Naive B cell (primary cell): ENCODE measurements around the gene KLK14. TPM values are rescaled to one million over a fixed set of nuclear protein-coding genes. Genes with fewer than 3 reads are reported as not detected.

Experiments used
- ATAC-seq, 2 donors: fragments of 150-1000 bp; cut with Tn5 transposase; 2 replicates each; pipeline ENCODE4 v1.10.0; 2021; ENCODE audit warnings: low read depth in 2 of 2, mild to moderate bottlenecking in 2 of 2, moderate library complexity in 2 of 2
- DNase-seq: peaks from one replicate; pipeline ENCODE4 v3.0.0; 2022
- H3K27ac Mint-ChIP-seq, 6 donors: one replicate each; pipeline ENCODE4 v1.8.0; 2020 to 2022; ENCODE audit warnings: mild to moderate bottlenecking in 6 of 6, mixed read lengths in 6 of 6, moderate library complexity in 5 of 6, inconsistent platforms in 2 of 6
- H3K27me3 Mint-ChIP-seq, 3 donors: one replicate each; pipeline ENCODE4 v1.8.0; 2021 to 2022; ENCODE audit warnings: mixed read lengths in 3 of 3, mild to moderate bottlenecking in 1 of 3
- H3K36me3 Mint-ChIP-seq, 2 donors: one replicate each; pipeline ENCODE4 v1.8.0; 2020 to 2022; ENCODE audit warnings: mixed read lengths in 2 of 2, inconsistent platforms in 1 of 2, mild to moderate bottlenecking in 1 of 2
- H3K4me1 Mint-ChIP-seq, 3 donors: one replicate each; pipeline ENCODE4 v1.8.0; 2020 to 2022; ENCODE audit warnings: mixed read lengths in 3 of 3, inconsistent platforms in 1 of 3, mild to moderate bottlenecking in 1 of 3, moderate library complexity in 1 of 3
- H3K4me3 Mint-ChIP-seq, 8 donors: one replicate each; pipeline ENCODE4 v1.8.0; 2020 to 2022; ENCODE audit warnings: mild to moderate bottlenecking in 8 of 8, mixed read lengths in 8 of 8, moderate library complexity in 8 of 8, inconsistent platforms in 2 of 8
- H3K9me3 Mint-ChIP-seq, 7 donors: one replicate each; pipeline ENCODE4 v1.8.0; 2020 to 2022; ENCODE audit warnings: mixed read lengths in 7 of 7, mild to moderate bottlenecking in 5 of 7, inconsistent platforms in 2 of 7, moderate library complexity in 1 of 7
- polyA plus RNA-seq, 6 donors: library from polyadenylated mRNA; unstranded; fragments of 300-500 nt; fragmentation: Illumina TruSeq; gene quantifications; one replicate each; pipeline ENCODE4 v1.2.3, GENCODE V29; 2021; ENCODE audit warnings: low read depth in 6 of 6

Gene KLK14
- polyA plus RNA-seq, 6 donors from 2014 or later, result 0.49 TPM; not detected in 5

DNA sequence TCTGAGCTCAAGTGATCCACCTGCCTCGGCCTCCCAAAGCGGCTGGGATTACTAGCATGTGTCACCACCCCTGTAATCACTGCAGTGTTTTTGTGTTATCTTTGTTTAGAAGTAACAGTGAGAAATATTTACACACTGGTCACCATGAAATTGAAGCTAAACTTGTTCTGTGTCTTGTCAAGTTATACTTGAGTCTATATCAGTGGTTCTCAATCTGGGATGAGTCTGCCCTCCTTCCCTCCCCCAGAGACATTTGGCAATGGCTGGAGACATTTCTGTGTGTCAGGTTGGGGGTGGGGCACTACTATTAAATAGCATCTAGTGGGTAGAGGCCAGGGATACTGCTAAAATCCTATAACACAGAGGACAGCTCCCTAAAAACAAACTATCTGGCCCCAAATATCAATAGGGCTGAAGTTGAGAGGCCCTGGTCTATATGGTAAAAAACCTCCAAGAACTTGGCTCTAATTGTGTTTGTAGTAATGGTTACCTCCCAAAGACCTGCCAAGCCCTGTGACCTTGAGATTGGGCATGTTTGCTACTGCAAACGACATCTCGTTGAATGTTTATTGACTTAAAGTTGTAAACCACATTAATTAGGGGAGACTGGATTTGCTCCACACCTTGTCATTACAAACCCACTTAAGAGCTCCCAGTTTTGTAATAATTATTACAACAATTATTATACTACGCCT lies 18.6 kb upstream of the KLK14 start:
- Mint-ChIP-seq H3K9me3 (no peaks in the 10 kb centered on the region), H3K27me3 (no peaks in the 10 kb centered on the region), H3K4me3 (no peak overlapping the region), H3K4me1 (peaks cover 27 to 50% (median 33%) of the 10 kb centered on the region in 3 donors), H3K27ac (no peak overlapping the region), H3K36me3 (peaks cover 14 to 22% of the 10 kb centered on the region in 2 donors)
- no peak for DNase-seq
- no peak for ATAC-seq

GRCh38 chr19:51100601-51101000 lies 17.9 kb upstream of the KLK14 start:
- H3K27me3 Mint-ChIP-seq, result no peaks in the 10 kb centered on the region
- DNase-seq, result no peak
- no peak overlapping the region for H3K4me3 Mint-ChIP-seq
- peaks cover 14 to 22% of the 10 kb centered on the region in 2 donors for H3K36me3 Mint-ChIP-seq
- H3K4me1 Mint-ChIP-seq, result peaks cover 20 to 43% (median 26%) of the 10 kb centered on the region in 3 donors
- H3K9me3 Mint-ChIP-seq, result no peaks in the 10 kb centered on the region
- ATAC-seq, result no peak
- peak overlapping the region in 1 of 6 donors; percentile 69 for H3K27ac Mint-ChIP-seq

DNA sequence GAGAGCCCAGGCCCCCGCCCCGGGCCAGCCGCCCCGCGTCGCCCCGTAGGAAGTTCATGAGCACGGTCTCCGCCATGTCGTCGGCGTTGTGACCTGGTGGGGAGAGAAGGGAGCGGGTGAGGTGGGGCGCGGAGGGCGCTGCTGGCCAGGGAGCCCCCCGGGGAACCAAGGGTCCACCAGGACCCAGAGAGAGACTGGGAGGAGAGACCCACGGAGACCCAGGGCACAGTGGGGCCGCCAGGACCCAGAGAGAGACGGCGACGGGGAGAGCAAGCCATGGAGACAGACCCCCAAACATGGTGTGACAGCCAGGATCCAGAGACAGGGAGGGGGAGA lies 16.3 kb upstream of the KLK14 start:
- H3K27me3 Mint-ChIP-seq, result no peaks in the 10 kb centered on the region
- no peak overlapping the region for H3K27ac Mint-ChIP-seq
- H3K36me3 Mint-ChIP-seq, result peaks cover 10 to 22% of the 10 kb centered on the region in 2 donors
- H3K9me3 Mint-ChIP-seq, result no peaks in the 10 kb centered on the region
- DNase-seq, result no peak
- H3K4me3 Mint-ChIP-seq, result peak overlapping the region in 2 of 8 donors; percentile 12 to 29
- peaks cover 15 to 32% (median 21%) of the 10 kb centered on the region in 3 donors for H3K4me1 Mint-ChIP-seq
- ATAC-seq, result no peak

DNA sequence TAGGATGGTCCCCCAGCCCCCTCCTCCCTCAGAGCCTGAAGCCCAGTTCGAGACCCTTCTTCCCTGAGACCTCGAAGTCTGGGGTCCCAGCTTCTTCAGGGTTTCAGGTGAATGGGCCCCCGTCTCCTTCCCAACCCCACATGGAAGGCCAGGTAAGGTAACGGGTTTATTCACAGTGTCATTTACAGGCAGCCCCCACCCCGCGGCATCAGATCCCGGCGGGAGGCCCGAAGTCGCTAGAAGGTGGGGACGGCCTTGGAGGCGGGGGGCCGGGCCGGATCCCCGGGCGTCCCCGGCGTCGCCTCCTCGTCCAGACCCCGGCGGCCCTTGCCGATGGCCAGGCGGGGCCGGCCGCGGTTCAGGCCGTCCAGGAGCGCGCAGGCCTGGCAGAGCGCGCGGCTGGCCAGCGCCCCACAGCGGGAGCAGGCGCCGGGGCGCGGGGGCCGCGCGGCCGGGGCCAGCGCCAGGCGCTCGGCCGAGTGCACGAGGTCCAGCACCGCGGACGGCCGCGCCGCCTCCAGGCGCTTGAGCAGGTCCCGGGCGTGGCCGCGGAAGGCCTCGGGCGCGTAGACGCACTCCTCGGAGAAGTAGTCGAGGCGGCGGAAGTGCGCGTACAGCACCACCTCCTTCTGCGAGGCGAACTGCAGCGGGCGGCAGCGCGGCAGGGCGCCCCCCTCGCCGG lies 15.8 kb upstream of the KLK14 start:
- Mint-ChIP-seq H3K36me3 (peaks cover 10 to 22% of the 10 kb centered on the region in 2 donors), H3K27me3 (no peaks in the 10 kb centered on the region), H3K27ac (no peak overlapping the region), H3K9me3 (no peaks in the 10 kb centered on the region), H3K4me3 (peak overlapping the region in 1 of 8 donors; percentile 47), H3K4me1 (peaks cover 15 to 32% (median 25%) of the 10 kb centered on the region in 3 donors)
- no peak for DNase-seq
- ATAC-seq, result peak in 1 of 2 donors; percentile 65

- H3K27ac Mint-ChIP-seq, result peak overlapping the region in 2 of 6 donors; percentile 20 to 57
- peak overlapping the region in 2 of 8 donors; percentile 47 for H3K4me3 Mint-ChIP-seq
- H3K4me1 Mint-ChIP-seq, result peaks cover 15 to 30% (median 25%) of the 10 kb centered on the region in 3 donors
- H3K36me3 Mint-ChIP-seq, result peaks cover 5 to 19% of the 10 kb centered on the region in 2 donors
- H3K9me3 Mint-ChIP-seq, result no peaks in the 10 kb centered on the region
- H3K27me3 Mint-ChIP-seq, result no peaks in the 10 kb centered on the region
- DNase-seq (no peak), ATAC-seq (no peak)
Measured at GRCh38 chr19:51097796-51098195, 15.1 kb upstream of the KLK14 start.

GRCh38 chr19:51097166-51097738 lies 14.6 kb upstream of the KLK14 start:
- H3K4me1 Mint-ChIP-seq, result peaks cover 17 to 25% (median 20%) of the 10 kb centered on the region in 3 donors
- H3K9me3 Mint-ChIP-seq, result no peaks in the 10 kb centered on the region
- peak overlapping the region in 3 of 6 donors; percentile 11 to 89 (median 40) for H3K27ac Mint-ChIP-seq
- ATAC-seq (peak; percentile 43 to 71), DNase-seq (peak; percentile 41)
- H3K36me3 Mint-ChIP-seq, result peaks cover 4 to 14% of the 10 kb centered on the region in 2 donors
- H3K4me3 Mint-ChIP-seq, result peak overlapping the region in 2 of 8 donors; percentile 31 to 47
- no peaks in the 10 kb centered on the region for H3K27me3 Mint-ChIP-seq

GRCh38 chr19:51096473-51097165 lies 13.9 kb upstream of the KLK14 start:
- H3K27ac Mint-ChIP-seq, result peak overlapping the region in 3 of 6 donors; percentile 11 to 89 (median 40)
- no peak for DNase-seq
- H3K4me3 Mint-ChIP-seq, result peak overlapping the region in 1 of 8 donors; percentile 31

GRCh38 chr19:51094696-51095279 lies 12.1 kb upstream of the KLK14 start:
- peak overlapping the region in 3 of 6 donors; percentile 26 to 87 (median 84) for H3K27ac Mint-ChIP-seq
- H3K4me1 Mint-ChIP-seq, result peaks cover 14 to 18% (median 14%) of the 10 kb centered on the region in 3 donors
- H3K27me3 Mint-ChIP-seq, result no peaks in the 10 kb centered on the region
- peaks cover 4 to 10% of the 10 kb centered on the region in 2 donors for H3K36me3 Mint-ChIP-seq
- no peak overlapping the region for H3K4me3 Mint-ChIP-seq
- DNase-seq, result no peak
- H3K9me3 Mint-ChIP-seq, result no peaks in the 10 kb centered on the region
- ATAC-seq, result no peak

More at GRCh38 chr19:51096473-51097165, 13.9 kb upstream of the KLK14 start:
- ATAC-seq, result no peak
- H3K36me3 Mint-ChIP-seq, result peaks cover 4 to 14% of the 10 kb centered on the region in 2 donors
- peaks cover 17 to 25% (median 20%) of the 10 kb centered on the region in 3 donors for H3K4me1 Mint-ChIP-seq
- no peaks in the 10 kb centered on the region for H3K27me3 Mint-ChIP-seq
- H3K9me3 Mint-ChIP-seq, result no peaks in the 10 kb centered on the region

DNA sequence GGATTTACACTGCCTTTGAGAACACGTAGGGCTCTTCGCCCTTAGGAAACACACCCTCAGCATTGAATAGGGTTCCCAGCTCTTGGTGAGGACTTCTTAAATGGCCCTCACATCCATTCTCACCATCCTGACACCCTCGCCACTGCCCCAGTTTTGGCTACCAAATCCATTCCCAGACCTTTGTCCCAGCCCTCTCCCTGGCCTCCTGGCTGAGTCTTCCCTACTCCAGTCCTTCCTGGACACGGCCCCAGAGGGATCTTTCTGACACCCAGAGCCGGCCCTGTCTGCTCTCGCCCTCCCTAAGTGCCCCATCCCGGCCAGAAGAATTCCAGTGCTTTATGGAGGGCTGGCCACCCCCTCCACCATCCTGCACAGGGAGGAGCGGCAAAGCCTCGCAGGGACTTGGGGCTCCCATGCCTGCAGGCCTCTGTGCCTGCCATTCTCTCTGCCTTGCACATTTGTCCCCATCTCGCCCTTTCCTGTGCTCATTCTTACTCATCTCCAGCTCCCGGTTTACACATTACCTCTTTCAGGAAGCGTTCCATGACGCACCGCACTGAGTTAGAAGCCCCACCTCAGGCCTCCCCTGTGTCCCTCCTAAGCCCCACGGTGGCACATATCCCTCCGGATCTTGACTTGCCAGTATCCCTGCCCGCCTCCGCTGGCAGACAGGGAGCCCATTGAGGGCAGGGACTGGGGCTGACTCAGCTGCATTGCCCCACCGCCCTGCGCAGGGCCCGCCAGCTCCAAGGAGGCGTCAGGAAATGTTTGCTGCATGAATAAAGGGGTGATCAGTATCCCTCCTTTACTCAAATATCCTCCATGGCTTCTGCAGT lies 11.0 kb upstream of the KLK14 start:
- Mint-ChIP-seq H3K4me3 (no peak overlapping the region), H3K36me3 (peaks cover 0 to 4% of the 10 kb centered on the region in 2 donors), H3K27ac (peak overlapping the region in 1 of 6 donors; percentile 84), H3K9me3 (no peaks in the 10 kb centered on the region), H3K27me3 (no peaks in the 10 kb centered on the region), H3K4me1 (peaks cover 7 to 17% (median 12%) of the 10 kb centered on the region in 3 donors)
- ATAC-seq, result no peak
- no peak for DNase-seq

- Mint-ChIP-seq H3K4me3 (no peak overlapping the region), H3K27me3 (no peaks in the 10 kb centered on the region), H3K9me3 (no peaks in the 10 kb centered on the region), H3K36me3 (peaks cover 0 to 4% of the 10 kb centered on the region in 2 donors), H3K4me1 (peaks cover 7 to 17% (median 12%) of the 10 kb centered on the region in 3 donors), H3K27ac (peak overlapping the region in 1 of 6 donors; percentile 3)
- DNase-seq, result no peak
- no peak for ATAC-seq
Measured at GRCh38 chr19:51093101-51093500, 10.4 kb upstream of the KLK14 start.

DNA sequence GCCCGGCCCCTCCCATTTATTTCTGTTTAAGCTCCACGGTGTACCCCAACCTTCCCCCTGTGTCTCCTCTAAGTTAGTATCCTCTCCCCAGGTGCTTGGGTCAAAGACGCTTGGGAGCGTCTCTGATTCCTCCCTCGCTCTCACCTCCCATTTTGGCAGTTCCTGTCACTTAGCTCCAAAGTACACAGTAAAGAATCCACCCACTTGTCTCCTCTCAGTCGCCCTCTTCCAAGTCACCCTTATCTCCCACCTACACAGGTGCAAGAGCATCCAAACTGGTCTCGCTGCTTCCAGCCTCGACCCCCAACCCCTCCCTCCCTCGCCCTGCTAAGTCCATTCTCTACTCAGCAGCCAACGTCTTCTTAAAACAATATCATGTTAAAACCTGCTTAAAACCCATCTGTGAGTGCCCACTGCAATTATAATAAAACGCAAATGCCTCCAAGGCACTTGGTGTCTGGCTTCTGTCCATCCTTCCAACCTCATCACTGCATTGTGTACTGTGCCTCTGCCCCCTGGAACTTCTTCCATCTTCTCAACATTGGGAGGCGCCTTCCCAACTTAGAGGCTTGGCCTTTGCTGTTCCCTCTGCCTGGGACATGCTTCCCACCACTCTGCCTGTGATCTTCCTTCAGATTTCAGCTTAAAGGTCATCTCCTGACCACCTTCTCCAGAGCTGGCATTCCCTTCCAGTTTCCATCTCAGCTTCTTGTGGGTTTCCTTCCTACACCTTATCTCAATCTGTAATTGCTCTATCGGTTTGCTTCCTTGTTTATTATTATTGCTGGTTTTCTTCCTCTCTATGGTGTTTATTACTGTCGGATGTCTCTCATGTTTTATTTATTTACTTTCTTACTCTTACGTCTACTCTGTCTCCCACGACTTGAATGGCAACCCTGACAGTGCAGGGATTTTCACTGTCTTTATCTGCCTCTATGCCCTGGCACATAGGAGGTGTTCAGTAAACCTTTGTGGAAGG lies 9.5 kb upstream of the KLK14 start:
- Mint-ChIP-seq H3K4me1 (peaks cover 6 to 15% (median 12%) of the 10 kb centered on the region in 3 donors), H3K27me3 (no peaks in the 10 kb centered on the region), H3K4me3 (no peak overlapping the region), H3K9me3 (no peaks in the 10 kb centered on the region), H3K27ac (peak overlapping the region in 3 of 6 donors; percentile 1 to 75 (median 62)), H3K36me3 (peaks cover 0 to 4% of the 10 kb centered on the region in 2 donors)
- no peak for DNase-seq
- no peak for ATAC-seq
